NCI-H128 (cell line): Measurements from ENCODE around the gene SLIT1.
A peak's percentile ranks its signal among the peaks of the same experiment; 100 is the strongest.
"Not testable (repeated sequence)": the region's sequence is repeated elsewhere in the genome, so short reads cannot be mapped to it uniquely, and the experiment has no call there.

Experiments
- DNase-seq: peaks from one replicate; lab custom pipeline; 2025; ENCODE audit not compliant: unreplicated experiment; lab: John Stamatoyannopoulos, UW

SLIT1 gene

GRCh38 chr10:97083228-97083829 is 102.4 kb downstream of the SLIT1 start:
- DNase-seq, result no peak

- DNase-seq, result not testable (repeated sequence)
Measured at GRCh38 chr10:97082575-97082974, 103.2 kb downstream of the SLIT1 start.

- no peak for DNase-seq
Measured at GRCh38 chr10:97081621-97082235, 104.0 kb downstream of the SLIT1 start.

- no peak for DNase-seq
Measured at GRCh38 chr10:97080051-97080776, 105.5 kb downstream of the SLIT1 start.

GRCh38 chr10:97079448-97079847 is 106.3 kb downstream of the SLIT1 start:
- no peak for DNase-seq

- DNase-seq, result no peak
Measured at GRCh38 chr10:97078938-97079445, 106.8 kb downstream of the SLIT1 start.

- no peak for DNase-seq
Measured at GRCh38 chr10:97078261-97078937, 107.4 kb downstream of the SLIT1 start.

- DNase-seq, result no peak
Measured at GRCh38 chr10:97076781-97077180, 109.0 kb downstream of the SLIT1 start.

GRCh38 chr10:97075961-97076525 is 109.7 kb downstream of the SLIT1 start:
- DNase-seq, result no peak

- no peak for DNase-seq
Measured at GRCh38 chr10:97075421-97075820, 110.3 kb downstream of the SLIT1 start.

- no peak for DNase-seq
Measured at GRCh38 chr10:97074256-97075145, 111.3 kb downstream of the SLIT1 start.

- DNase-seq, result peak; percentile 60
Measured at GRCh38 chr10:97072851-97073665, 112.7 kb downstream of the SLIT1 start.

GRCh38 chr10:97071496-97071895 is 114.3 kb downstream of the SLIT1 start:
- no peak for DNase-seq

- DNase-seq, result no peak
Measured at GRCh38 chr10:97069576-97070362, 116.0 kb downstream of the SLIT1 start.

GRCh38 chr10:97069026-97069425 is 116.7 kb downstream of the SLIT1 start:
- no peak for DNase-seq

GRCh38 chr10:97067716-97068391 is 117.9 kb downstream of the SLIT1 start:
- no peak for DNase-seq

- DNase-seq, result no peak
Measured at GRCh38 chr10:97066877-97067555, 118.7 kb downstream of the SLIT1 start.
